Renal cortex interstitium (tissue), 11 donors: Measurements from ENCODE around the gene LRRC71. TPM values are rescaled to one million over a fixed set of nuclear protein-coding genes. Genes with fewer than 3 reads are reported as not detected.

Experiments
- DNase-seq, 11 donors: peaks; one replicate each; pipeline ENCODE4 v3.0.0-alpha.2; 2013; ENCODE audit warnings: low read depth in 9 of 11, low spot score in 4 of 11; ENCODE audit errors: extremely low read depth in 1 of 11
- polyA plus RNA-seq, 3 donors: library from polyadenylated mRNA; unstranded; fragments of 120-200 nt; gene quantifications; one replicate each; pipeline ENCODE4 v1.2.1, GENCODE V29; 2013; ENCODE audit not compliant: insufficient read length in 3 of 3

LRRC71 gene
- polyA plus RNA-seq, 3 donors = 0.45 to 0.83 (median 0.63) TPM

DNA sequence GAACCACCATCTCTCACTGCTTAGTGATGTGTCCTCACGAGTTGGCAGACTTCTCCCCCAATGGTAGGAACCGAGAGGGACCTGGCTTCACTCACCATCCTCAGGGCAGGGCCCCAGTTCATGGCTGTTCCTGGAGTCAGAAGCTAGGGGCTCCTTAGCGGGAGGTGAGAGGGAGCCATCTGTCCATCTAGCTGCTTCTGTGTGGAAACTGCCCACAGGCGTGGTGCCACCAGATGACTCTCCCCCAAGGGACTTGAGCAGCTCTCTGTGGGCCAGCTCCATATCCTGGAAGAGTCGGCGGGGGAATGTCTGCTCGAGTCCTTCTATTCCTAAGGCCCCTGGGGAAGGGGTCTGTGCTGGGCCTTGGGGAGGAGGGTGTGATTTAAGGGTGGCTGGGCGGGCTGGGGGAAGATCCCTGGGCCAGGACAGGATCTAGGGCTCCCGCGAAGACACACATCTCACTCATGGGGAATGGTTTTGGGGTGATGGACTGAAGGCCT is 16.3 kb downstream of the LRRC71 start:
- DNase-seq = no peak

DNA sequence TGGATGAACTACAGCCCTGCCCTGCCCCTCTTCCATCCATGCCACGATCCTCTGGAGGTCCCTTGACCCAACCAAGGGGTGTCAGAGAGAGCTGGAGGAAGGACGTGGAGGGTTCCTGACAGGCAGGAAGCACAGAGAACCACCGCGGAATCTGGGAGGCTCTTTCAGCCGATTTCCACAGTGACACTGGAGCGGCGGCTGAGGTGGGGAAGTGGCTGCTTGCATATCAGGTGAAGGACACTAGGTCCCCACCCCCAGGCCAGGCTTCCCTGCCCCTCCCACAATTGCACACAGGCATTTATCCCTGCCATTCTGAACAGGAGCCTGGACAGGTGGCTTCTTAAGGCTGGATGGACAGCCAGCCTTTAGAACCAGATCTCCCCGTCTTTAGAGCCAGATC is 17.5 kb downstream of the LRRC71 start:
- no peak for DNase-seq

DNA sequence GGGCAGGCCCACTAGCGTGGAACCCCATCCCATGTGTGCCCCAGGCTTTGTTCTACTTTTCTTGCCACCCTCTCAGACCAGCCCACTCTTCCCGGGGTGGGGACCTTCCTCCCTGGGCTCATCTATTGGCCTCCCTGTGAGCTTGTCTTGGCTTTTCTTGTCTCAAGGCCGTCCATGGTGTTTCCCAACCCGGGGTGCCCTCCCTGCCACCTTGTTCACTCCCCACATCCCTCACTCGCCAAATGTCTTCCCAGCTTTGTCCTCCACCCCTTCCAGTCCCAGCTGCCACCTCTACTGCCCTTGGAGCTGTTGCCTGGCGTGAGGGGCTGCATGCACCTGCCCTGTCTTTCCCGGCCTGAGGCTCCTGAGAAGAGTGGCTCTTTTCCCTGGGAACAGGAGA is 18.4 kb downstream of the LRRC71 start:
- no peak for DNase-seq

DNA sequence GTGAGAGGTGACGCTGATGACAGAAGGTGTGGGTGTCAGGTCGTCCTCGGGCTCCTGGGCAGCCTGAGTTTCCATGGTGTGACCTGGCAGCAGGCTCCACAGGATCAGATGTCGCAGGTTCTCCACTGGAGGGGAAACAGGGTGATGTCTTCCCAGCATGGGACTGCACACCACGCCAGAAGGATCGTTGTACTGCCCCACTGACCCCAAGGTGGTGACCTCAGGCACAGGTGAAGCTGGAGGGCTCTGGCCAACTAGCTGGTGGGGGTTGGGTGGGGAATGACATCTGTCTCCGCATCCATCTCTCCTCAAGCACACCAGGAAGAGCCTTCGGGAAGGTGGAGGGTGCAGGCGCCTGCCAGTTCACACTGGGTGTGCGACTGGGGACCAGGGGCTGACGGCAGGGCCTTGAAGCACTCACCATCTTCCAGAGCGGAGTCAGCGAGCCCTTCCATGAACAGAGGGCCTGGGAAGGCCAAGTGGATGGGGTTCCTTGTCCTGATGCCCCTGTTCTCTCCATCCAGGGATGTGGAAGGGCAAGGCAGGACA is 19.4 kb downstream of the LRRC71 start:
- no peak for DNase-seq

DNA sequence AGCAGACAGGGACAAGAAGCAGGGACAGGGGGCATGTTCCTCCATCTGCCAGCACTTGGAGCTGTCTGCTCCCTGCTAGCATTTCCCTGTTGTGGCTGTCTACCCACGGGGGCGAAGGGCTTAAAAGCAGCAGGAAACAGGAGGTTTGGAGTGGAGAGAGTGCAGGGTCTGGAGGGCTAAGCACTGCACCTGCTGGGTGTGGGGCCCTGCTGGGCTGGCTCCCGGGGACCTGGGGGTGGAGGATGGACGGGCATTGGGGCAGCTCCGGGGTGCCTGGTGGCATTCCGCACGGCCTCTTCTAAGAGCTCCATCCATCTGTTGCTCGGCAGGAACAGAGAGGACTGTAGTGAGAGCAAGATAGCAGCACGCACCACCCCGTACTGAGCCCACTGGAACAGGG is 21.2 kb downstream of the LRRC71 start:
- DNase-seq = no peak

DNA sequence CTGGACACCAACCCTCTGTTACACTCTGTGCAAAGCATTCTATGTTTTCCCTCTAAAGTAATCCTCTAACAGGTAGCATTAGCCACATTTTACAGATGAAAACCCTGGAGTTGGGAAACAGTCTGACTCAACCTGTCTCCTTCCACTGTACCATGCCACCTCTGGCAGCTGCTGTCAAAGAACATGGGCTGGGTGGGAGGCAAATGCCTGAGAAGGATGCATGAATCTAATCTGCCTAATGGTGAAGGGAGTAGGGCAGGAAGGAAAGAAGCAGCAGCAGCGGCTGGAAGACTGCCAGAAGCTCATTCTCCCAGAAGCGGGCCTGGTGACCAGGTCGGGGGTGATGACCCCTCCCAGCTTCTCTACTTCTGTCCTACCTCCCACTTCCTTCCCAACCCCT is 21.7 kb downstream of the LRRC71 start:
- no peak for DNase-seq

DNA sequence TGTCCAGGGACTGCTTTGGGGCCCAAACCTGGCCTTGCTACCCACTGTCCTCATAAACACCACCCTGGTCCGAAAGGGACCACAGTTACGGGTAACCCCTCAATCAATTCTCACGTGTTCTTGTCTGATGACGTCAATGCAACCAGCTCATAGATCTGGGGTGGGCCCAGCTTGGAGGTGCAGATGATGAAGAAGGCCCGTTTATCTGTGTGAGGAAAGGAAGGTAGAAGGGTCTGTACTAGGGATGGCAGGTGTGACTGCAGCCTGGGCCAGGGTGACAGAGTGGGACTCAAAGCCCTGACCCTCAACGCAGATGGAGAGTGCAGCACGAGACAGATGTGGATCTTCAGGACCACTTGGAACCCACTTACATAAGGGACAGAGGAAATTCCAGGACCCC is 22.1 kb downstream of the LRRC71 start:
- DNase-seq = no peak

DNA sequence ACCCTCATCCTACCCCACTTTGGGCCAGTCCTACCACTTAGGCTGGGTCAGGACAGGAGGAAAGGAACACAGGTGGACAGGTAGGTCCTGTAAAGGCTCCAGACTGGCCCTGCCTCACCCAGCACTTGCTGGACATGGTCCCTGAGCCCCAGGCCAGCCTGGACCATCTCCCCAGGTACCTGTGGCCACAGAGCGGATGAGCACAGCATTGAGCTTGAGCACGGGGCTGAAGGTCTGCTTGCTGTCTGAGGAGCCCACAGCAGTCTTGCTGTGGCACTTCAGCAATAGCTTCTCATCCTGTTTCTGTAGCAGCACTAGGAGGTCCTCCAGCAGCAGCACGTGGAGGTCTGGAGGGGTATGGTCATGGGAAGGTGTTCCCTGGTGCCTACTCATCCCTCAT is 23.3 kb downstream of the LRRC71 start:
- DNase-seq = no peak

DNA sequence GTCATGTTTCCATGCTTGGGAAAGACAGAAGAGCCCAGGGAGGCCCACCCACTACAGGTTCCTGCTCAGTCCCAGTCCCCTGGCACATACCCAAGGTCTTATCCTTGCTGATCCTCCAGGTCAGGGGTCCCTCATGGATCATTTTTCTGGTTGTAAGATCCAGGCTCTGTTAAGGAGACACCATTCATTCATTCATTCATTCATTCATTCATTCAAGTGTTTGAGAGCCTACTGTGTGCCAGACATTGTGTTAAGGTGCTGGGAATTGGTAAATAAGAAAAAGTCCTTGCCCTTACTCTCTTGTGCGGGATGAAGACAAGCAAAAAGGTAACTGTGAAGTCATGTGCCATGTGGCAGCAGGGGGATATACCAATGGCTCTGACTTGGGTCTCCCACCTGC is 23.8 kb downstream of the LRRC71 start:
- no peak for DNase-seq

DNA sequence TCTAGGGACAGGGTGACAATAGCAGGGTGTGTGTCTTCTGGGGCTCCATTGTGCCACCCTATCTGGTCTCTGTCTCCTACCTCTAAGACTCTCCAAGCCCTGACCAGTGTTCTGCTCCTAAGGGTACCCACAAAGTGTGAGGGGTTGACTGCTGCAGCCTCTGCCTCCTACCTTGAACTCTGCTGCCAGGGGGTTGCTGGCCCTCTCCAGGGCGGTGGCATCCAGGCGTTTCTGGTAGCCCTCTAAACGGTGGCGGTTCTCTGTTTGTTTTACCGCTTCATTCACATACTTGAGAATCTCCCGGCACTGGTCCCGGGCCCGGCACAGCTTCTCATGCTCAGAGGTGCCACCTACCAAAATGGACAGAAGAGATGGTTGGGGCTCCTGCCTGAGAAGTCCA is 24.4 kb downstream of the LRRC71 start:
- DNase-seq = no peak

DNA sequence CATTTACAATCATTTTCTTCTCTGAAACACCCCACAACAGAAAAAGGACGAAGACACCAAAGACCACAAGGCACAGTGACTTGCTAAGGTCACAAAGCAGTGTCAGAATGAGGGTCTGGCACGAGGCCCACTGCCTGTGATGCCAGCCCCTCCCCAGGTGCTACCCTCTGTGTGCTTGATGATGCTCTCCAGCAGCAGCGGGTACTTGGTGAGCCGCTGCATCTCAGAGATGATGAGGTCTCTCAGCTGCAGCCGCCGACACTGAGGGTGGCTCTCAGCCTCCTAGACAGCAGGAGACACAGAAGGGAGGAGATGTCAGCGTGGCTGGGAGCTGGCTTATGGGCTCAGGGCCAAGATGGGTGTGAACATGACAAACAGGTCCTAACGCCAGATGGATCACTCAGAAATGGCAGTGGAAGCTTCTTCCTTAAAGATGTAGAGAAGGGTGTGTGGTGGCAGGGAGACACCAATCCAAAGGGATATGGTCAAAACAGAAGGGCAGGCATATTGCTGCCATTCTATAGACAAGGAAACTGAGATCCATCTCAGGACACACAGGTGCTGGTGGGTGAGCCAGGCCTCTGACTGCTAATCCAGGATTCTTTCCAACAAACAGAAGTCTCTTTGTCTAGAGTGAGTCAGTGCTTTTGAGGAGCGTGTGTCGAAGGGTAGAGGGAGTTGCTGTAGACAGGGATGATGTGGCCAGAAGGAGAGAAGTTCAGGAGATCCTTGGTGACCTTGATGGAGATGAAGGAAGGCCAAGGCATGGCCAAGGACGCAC is 25.6 kb downstream of the LRRC71 start:
- no peak for DNase-seq

DNA sequence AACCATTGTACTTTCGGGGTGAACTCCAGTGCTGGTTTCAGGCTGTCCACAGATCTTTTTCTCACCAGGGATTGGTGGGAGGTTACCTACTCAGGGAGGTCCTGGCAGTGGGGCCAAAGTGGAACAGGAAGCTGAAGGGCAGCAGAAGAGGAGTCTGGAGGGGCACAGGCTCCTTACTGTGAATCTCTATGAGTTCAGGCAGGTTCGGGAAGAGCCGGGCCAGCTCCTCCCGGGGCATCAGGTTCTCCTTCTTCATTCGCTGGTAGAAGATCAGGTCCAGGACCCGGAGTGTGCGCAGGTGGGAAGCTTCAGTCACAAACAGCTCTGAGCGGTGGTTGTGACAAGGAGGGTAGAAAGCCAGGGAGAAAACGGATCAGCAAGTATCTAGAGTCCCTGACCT is 26.7 kb downstream of the LRRC71 start:
- DNase-seq = no peak

DNA sequence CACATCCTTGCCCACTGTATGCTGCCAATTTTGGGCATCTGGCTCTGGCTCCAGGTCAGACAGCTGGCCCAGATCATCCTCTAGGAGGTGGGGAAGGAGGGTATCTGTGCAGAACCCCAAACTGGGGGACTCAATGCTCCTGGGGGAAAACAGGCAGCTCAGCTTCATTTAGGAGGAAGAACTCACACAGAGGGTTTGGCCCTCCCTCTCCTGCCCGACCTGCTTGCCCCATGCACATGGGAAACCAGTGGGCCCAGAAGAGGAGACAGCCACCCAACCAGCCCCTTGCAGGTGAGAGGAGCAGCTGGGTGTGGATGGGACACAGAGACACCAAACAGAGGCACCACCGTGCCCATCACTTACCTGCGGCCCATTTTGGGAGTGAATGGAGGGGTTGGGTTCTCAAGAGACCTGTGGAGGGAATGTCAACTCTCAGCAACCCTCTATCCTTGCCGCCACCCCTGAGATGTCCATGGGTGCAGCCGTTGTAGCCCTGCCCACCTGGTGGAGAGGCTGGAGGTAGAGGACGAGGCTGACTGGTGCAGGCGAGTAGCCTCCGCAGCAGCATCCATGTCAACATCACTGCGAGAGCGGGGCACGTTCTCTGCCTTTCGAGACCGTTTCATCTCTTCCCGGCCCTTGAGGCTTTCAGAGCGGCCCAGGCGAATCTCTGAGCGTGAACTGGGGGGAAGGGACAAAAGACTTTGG is 27.5 kb downstream of the LRRC71 start:
- DNase-seq = no peak

DNA sequence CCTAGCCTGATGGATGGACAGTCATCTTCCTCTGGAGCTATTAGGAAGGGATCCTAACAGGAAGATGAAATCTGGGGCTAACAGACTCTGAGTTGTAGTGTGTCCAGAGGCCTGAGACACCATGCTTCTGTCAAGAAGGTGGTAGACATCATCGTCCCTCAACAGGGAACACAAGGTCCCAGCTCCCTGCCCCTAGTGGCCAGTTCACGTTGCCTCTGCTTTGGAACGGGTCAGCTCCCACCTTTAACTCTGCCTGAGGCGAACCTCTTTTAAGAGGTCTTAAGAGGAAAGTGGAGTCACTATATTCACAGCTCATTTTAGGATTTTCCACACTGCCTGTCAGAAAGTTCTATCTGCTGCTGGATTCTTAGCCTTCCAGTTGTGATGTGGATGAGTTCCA is 28.3 kb downstream of the LRRC71 start:
- DNase-seq = no peak

DNA sequence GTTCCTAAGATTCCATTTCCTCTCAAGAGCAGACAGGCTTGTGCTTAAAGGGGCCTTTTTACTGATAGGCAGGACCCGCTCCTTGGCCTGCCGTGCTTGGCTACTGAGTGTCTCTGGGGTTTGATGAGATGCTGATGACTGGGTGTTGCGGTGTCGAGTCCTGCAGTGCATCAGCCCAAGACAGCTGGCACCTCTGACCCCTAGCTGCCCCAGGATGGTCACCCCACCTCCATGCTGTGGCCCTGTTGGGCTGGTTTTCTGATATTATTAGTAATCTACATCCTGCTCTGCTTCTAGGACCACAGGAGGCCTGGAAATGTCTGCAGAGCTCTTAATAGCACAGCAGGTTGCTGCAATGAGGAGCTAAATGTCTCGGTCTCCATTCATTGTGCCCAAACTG is 28.7 kb downstream of the LRRC71 start:
- no peak for DNase-seq

DNA sequence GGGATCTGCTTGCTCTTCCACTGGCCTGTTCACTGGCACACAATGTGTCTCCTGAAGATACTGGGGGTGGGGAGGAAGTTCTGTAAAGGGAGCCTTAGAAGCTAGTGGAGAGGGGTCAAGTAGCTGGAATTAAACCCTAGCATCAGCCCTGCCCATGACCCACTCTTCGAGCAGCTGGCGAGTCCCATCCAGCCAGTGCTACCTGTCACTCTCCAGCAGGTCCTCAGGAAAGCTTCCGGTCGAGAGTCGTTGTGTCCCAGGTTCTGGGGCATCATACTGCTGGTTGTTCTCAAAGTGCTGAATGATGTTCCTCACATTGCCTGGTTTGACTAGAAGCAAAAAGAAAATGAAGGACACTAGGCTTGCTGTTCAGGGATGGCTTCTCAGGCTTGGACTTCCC is 30.9 kb downstream of the LRRC71 start:
- no peak for DNase-seq

DNA sequence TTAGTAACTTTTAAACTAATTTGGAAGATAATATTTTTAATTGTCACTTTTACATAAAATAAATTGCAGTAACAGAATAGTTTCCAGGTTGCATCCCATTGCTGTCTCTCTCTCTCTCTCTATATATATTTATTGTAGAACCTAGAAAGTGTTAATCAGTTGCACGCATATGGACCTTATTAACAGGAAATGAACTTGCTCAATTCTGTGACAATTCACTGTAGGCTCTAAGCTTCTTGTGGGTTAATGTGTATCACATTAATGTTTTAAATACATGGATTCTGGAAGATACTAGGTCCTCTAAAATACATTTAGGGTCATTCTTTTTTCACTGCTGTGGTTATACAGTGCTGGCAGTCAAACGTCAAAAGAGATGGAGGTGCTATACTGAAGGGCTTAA is 33.1 kb downstream of the LRRC71 start:
- DNase-seq = no peak

DNA sequence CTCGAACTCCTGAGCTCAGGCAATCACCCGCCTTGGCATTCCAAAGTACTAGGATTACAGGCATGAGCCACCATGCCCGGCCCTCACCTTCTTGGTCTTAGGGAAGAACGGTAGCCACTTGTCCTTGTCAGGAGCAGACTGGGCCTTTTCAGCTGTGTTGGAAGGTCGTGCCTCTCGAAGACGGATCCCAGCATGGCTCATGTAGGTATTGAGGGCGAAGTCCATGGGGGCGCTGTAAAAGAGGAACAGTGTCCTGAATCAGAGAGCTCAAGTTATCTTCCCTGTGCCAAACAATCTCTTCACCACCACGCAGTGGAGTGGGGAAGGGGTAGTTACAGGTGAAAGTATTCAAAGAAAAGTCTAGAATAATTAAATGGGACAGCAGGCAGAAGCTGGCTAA is 35.9 kb downstream of the LRRC71 start:
- DNase-seq = no peak

DNA sequence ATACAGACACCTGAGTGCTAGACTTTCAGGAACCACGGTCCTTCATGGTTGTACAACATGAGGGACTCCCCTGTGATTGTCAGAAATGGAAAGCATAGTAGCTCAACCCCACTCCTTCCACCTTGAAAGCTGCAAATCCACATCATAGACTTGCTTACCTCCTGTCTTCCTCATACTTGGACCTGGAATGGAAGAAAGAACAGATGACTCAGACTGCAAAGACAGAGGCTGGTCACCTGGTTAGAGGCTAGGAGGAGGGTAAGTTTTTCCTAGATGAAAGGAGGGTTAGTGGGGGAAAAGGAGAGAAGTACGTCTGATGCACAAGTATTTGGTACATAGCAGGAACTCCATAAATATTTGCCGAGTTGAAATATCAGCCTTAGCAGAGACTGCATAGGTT is 37.2 kb downstream of the LRRC71 start:
- no peak for DNase-seq

DNA sequence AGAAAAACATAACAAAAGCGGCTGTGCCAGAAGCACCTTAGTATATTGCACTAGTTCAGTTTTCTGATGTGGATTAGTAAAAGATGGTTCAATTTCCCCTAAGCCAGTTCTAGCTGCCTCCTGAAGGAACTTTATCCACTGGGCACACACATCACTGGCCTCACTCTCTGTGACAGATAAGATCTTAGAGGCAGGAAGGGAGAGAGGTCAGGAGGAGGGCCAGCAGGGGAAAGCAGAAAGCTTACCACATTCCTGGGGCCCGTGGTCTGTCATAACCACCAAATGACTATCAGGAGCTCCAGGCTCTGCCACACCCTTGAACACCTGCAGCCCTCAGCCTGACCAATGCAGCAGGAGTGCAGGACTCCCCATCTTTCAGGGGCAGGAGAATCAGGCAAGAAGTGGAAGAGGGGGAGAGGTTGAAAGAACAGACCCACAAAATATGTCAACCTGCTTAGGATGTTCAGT is 37.8 kb downstream of the LRRC71 start:
- DNase-seq = no peak
